ENCODE results near the gene ZNF66.
"Not testable (repeated sequence)": the region's sequence is repeated elsewhere in the genome, so short reads cannot be mapped to it uniquely, and the experiment has no call there.

Gene ZNF66

DNA sequence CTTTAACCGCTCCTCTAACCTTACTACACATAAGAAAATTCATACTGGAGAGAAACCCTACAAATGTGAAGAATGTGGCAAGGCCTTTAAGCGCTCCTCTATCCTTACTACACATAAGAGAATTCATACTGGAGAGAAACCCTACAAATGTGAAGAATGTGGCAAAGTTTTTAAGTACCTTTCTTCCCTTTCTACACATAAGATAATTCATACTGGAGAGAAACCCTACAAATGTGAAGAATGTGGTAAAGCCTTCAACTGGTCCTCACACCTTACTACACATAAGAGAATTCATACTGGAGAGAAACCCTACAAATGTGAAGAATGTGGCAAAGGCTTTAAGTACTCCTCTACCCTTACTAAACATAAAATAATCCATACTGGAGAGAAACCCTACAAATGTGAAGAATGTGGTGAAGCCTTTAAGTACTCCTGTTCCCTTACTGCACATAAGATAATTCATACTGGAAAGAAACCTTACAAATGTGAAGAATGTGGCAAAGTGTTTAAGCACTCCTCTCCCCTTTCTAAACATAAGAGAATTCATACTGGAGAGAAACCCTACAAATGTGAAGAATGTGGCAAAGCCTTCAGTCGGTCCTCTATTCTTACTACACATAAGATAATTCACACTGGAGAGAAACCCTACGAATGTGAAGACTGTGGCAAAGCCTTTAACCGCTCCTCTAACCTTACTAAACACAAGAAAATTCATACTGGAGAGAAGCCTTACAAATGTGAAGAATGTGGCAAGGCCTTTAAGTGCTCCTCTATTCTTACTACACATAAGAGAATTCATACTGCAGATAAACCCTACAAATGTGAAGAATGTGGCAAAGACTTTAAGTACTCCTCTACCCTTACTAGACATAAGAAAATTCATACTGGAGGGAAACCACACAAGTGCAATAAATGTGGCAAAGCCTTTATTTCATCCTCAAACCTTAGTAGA lies 30.5 kb downstream of the ZNF66 start:
- TF ChIP-seq SETDB1 (IDR thresholded peaks at IDR 0.05; ENCODE audit: insufficient read length, low read length) (peak; percentile 85), TRIM28 (IDR thresholded peaks at IDR 0.05; ENCODE audit: borderline replicate concordance, low read length) (peak; percentile 40; the same call in 1 of the 2 replicates)
- H3K36me3 ChIP-seq (ENCODE audit: control insufficient read depth in 2 of 2, insufficient read depth in 1 of 2, low read length in 2 of 2); H3K27ac ChIP-seq (ENCODE audit: extremely low read depth, low read depth, low read length); POLR2A ChIA-PET; H3K9me3 ChIP-seq (ENCODE audit: control insufficient read depth, insufficient read depth, low read depth, low read length); H3K4me3 ChIP-seq (ENCODE audit: low read depth, low read length); H3K4me1 ChIP-seq (ENCODE audit: control insufficient read depth, insufficient read depth, low read length); CTCF ChIA-PET: not testable (repeated sequence)

DNA sequence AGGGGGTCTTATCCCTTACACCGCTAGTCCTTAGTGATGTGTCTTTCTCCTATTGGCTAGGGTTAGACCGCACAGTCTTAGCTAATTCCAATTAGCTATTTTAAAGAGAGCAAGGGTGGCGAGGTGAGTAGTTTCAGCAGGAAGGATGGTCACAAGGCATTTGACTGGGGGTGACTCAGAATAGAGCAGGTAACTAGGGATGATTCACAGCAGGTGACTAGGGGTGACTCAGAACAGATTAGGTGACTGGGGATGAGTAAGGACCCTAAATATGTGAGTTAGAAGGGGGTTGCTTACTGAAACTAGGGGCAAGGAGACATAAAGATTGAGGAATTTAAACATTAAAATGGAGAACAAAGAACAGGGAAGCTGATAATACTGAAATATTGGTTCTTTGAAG lies 64.3 kb downstream of the ZNF66 start:
- Histone ChIP-seq H3K9me3 (ENCODE audit: control insufficient read depth, insufficient read depth, low read depth, low read length) (no peaks in the 10 kb centered on the region), H3K36me3 (ENCODE audit: control insufficient read depth in 2 of 2, insufficient read depth in 1 of 2, low read length in 2 of 2) (no peaks in the 10 kb centered on the region)
- POLR2A ChIA-PET, result no interaction called here
- TF ChIP-seq, protein P1, sequence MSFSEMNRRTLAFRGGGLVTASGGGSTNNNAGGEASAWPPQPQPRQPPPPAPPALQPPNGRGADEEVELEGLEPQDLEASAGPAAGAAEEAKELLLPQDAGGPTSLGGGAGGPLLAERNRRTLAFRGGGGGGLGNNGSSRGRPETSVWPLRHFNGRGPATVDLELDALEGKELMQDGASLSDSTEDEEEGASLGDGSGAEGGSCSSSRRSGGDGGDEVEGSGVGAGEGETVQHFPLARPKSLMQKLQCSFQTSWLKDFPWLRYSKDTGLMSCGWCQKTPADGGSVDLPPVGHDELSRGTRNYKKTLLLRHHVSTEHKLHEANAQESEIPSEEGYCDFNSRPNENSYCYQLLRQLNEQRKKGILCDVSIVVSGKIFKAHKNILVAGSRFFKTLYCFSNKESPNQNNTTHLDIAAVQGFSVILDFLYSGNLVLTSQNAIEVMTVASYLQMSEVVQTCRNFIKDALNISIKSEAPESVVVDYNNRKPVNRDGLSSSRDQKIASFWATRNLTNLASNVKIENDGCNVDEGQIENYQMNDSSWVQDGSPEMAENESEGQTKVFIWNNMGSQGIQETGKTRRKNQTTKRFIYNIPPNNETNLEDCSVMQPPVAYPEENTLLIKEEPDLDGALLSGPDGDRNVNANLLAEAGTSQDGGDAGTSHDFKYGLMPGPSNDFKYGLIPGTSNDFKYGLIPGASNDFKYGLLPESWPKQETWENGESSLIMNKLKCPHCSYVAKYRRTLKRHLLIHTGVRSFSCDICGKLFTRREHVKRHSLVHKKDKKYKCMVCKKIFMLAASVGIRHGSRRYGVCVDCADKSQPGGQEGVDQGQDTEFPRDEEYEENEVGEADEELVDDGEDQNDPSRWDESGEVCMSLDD (tag by site-specific recombination; IDR thresholded peaks at IDR 0.05), result no peak
- TF ChIP-seq, protein P2, sequence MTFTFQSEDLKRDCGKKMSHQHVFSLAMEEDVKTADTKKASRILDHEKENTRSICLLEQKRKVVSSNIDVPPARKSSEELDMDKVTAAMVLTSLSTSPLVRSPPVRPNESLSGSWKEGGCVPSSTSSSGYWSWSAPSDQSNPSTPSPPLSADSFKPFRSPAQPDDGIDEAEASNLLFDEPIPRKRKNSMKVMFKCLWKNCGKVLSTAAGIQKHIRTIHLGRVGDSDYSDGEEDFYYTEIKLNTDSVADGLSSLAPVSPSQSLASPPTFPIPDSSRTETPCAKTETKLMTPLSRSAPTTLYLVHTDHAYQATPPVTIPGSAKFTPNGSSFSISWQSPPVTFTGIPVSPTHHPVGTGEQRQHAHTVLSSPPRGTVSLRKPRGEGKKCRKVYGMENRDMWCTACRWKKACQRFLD (tag by site-specific recombination; IDR thresholded peaks at IDR 0.05), result no peak
- TF ChIP-seq, protein P3, sequence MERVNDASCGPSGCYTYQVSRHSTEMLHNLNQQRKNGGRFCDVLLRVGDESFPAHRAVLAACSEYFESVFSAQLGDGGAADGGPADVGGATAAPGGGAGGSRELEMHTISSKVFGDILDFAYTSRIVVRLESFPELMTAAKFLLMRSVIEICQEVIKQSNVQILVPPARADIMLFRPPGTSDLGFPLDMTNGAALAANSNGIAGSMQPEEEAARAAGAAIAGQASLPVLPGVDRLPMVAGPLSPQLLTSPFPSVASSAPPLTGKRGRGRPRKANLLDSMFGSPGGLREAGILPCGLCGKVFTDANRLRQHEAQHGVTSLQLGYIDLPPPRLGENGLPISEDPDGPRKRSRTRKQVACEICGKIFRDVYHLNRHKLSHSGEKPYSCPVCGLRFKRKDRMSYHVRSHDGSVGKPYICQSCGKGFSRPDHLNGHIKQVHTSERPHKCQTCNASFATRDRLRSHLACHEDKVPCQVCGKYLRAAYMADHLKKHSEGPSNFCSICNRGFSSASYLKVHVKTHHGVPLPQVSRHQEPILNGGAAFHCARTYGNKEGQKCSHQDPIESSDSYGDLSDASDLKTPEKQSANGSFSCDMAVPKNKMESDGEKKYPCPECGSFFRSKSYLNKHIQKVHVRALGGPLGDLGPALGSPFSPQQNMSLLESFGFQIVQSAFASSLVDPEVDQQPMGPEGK (tag by site-specific recombination; IDR thresholded peaks at IDR 0.05), result no peak
- TF ChIP-seq, protein P4, sequence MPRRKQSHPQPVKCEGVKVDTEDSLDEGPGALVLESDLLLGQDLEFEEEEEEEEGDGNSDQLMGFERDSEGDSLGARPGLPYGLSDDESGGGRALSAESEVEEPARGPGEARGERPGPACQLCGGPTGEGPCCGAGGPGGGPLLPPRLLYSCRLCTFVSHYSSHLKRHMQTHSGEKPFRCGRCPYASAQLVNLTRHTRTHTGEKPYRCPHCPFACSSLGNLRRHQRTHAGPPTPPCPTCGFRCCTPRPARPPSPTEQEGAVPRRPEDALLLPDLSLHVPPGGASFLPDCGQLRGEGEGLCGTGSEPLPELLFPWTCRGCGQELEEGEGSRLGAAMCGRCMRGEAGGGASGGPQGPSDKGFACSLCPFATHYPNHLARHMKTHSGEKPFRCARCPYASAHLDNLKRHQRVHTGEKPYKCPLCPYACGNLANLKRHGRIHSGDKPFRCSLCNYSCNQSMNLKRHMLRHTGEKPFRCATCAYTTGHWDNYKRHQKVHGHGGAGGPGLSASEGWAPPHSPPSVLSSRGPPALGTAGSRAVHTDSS (tag by site-specific recombination; IDR thresholded peaks at IDR 0.05), result no peak
- no peak for TF ChIP-seq ZNF473 (tag by site-specific recombination; IDR thresholded peaks at IDR 0.05)
- TF ChIP-seq, protein P5, sequence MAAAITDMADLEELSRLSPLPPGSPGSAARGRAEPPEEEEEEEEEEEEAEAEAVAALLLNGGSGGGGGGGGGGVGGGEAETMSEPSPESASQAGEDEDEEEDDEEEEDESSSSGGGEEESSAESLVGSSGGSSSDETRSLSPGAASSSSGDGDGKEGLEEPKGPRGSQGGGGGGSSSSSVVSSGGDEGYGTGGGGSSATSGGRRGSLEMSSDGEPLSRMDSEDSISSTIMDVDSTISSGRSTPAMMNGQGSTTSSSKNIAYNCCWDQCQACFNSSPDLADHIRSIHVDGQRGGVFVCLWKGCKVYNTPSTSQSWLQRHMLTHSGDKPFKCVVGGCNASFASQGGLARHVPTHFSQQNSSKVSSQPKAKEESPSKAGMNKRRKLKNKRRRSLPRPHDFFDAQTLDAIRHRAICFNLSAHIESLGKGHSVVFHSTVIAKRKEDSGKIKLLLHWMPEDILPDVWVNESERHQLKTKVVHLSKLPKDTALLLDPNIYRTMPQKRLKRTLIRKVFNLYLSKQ (tag by site-specific recombination; IDR thresholded peaks at IDR 0.05; ENCODE audit: borderline replicate concordance), result no peak
- TF ChIP-seq ZNF292 (tag by site-specific recombination; IDR thresholded peaks at IDR 0.05; ENCODE audit: borderline replicate concordance, low read depth), result no peak
- no peak for TF ChIP-seq ZNF48 (tag by site-specific recombination; IDR thresholded peaks at IDR 0.05)
- TF ChIP-seq, protein P6, sequence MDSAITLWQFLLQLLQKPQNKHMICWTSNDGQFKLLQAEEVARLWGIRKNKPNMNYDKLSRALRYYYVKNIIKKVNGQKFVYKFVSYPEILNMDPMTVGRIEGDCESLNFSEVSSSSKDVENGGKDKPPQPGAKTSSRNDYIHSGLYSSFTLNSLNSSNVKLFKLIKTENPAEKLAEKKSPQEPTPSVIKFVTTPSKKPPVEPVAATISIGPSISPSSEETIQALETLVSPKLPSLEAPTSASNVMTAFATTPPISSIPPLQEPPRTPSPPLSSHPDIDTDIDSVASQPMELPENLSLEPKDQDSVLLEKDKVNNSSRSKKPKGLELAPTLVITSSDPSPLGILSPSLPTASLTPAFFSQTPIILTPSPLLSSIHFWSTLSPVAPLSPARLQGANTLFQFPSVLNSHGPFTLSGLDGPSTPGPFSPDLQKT (IDR thresholded peaks at IDR 0.05; ENCODE audit: borderline replicate concordance, low read depth, low read length), result no peak
- no peak for TF ChIP-seq ZNF354C (tag by site-specific recombination; IDR thresholded peaks at IDR 0.05; ENCODE audit: borderline replicate concordance, low read depth)
- TF ChIP-seq OSR2 (tag by site-specific recombination; IDR thresholded peaks at IDR 0.05), result no peak
- TF ChIP-seq GLIS2 (tag by site-specific recombination; IDR thresholded peaks at IDR 0.05), result no peak
- TF ChIP-seq ZEB2 (tag by site-specific recombination; IDR thresholded peaks at IDR 0.05), result no peak
- TF ChIP-seq, protein P7, sequence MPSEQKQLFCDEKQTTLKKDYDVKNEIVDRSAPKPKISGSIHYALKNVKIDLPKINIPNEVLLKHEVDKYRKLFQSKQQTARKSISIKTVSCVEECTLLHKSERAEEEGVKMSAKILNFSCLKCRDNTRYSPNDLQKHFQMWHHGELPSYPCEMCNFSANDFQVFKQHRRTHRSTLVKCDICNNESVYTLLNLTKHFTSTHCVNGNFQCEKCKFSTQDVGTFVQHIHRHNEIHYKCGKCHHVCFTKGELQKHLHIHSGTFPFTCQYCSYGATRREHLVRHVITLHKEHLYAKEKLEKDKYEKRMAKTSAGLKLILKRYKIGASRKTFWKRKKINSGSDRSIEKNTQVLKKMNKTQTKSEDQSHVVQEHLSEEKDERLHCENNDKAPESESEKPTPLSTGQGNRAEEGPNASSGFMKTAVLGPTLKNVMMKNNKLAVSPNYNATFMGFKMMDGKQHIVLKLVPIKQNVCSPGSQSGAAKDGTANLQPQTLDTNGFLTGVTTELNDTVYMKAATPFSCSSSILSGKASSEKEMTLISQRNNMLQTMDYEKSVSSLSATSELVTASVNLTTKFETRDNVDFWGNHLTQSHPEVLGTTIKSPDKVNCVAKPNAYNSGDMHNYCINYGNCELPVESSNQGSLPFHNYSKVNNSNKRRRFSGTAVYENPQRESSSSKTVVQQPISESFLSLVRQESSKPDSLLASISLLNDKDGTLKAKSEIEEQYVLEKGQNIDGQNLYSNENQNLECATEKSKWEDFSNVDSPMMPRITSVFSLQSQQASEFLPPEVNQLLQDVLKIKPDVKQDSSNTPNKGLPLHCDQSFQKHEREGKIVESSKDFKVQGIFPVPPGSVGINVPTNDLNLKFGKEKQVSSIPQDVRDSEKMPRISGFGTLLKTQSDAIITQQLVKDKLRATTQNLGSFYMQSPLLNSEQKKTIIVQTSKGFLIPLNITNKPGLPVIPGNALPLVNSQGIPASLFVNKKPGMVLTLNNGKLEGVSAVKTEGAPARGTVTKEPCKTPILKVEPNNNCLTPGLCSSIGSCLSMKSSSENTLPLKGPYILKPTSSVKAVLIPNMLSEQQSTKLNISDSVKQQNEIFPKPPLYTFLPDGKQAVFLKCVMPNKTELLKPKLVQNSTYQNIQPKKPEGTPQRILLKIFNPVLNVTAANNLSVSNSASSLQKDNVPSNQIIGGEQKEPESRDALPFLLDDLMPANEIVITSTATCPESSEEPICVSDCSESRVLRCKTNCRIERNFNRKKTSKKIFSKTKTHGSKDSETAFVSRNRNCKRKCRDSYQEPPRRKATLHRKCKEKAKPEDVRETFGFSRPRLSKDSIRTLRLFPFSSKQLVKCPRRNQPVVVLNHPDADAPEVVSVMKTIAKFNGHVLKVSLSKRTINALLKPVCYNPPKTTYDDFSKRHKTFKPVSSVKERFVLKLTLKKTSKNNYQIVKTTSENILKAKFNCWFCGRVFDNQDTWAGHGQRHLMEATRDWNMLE (tag by site-specific recombination; conservative IDR thresholded peaks at IDR 0.05; ENCODE audit: low read depth), result no peak
- TF ChIP-seq ZNF529 (tag by site-specific recombination; IDR thresholded peaks at IDR 0.05; ENCODE audit: insufficient replicate concordance), result no peak

More for the DNA sequence above, 64.3 kb downstream of the ZNF66 start:
- Histone ChIP-seq H3K27ac (ENCODE audit: extremely low read depth, low read depth, low read length) (no peak overlapping the region), H3K4me3 (ENCODE audit: low read depth, low read length) (no peak overlapping the region), H3K4me1 (ENCODE audit: control insufficient read depth, insufficient read depth, low read length) (no peaks in the 10 kb centered on the region)
- CTCF ChIA-PET, result no interaction called here

Data from HEK293 (cell line).